Aorta (tissue), 5 donors: Measurements from ENCODE around the gene RABGAP1L. TPM values are rescaled to one million over a fixed set of nuclear protein-coding genes. Genes with fewer than 3 reads are reported as not detected.

Source experiments
- ATAC-seq: fragments of 200-7000 bp; cut with Tn5 transposase; one replicate; pipeline ENCODE4 v1.9.1; 2022; ENCODE audit warnings: moderate library complexity; ENCODE audit not compliant: low FRiP score
- DNase-seq, 2 donors: peaks; one replicate each; pipeline ENCODE4 v3.0.0-alpha.2; 2020
- H3K27ac ChIP-seq, 2 donors: one replicate each; pipeline ENCODE4 v1.5.1; 2013; ENCODE audit warnings: low read length in 2 of 2, mild to moderate bottlenecking in 2 of 2, moderate library complexity in 2 of 2, control low read depth in 1 of 2, inconsistent platforms in 1 of 2, low read depth in 1 of 2
- H3K27me3 ChIP-seq, 2 donors: one replicate each; pipeline ENCODE4 v1.6.1; 2013; ENCODE audit warnings: control low read depth in 1 of 2, low read length in 1 of 2, mild to moderate bottlenecking in 1 of 2, moderate library complexity in 1 of 2; ENCODE audit not compliant: insufficient read depth in 2 of 2, control insufficient read depth in 1 of 2
- H3K36me3 ChIP-seq, 2 donors: one replicate each; pipeline ENCODE4 v1.6.1; 2013; ENCODE audit warnings: control low read depth in 1 of 2, low read length in 1 of 2, mild to moderate bottlenecking in 1 of 2; ENCODE audit not compliant: insufficient read depth in 2 of 2, control insufficient read depth in 1 of 2
- H3K4me1 ChIP-seq, 2 donors: one replicate each; pipeline ENCODE4 v1.6.1; 2013; ENCODE audit warnings: low read length in 2 of 2, control low read depth in 1 of 2, mild to moderate bottlenecking in 1 of 2, moderate library complexity in 1 of 2; ENCODE audit not compliant: insufficient read depth in 2 of 2, control insufficient read depth in 1 of 2
- H3K4me3 ChIP-seq, 2 donors: one replicate each; pipeline ENCODE4 v1.5.1; 2013; ENCODE audit warnings: low read length in 2 of 2, control low read depth in 1 of 2, mild to moderate bottlenecking in 1 of 2
- H3K9me3 ChIP-seq: one replicate; pipeline ENCODE4 v1.6.1; 2013; ENCODE audit warnings: mild to moderate bottlenecking, low read length; ENCODE audit not compliant: control insufficient read depth
- WGBS, 2 donors: extraction: QIAGEN DNeasy Blood & Tissue Kit; methylation state at CpG; one replicate each; pipeline ENCODE4 v1.1.7; 2013; 5-methylcytosine and 5-hydroxymethylcytosine counted together
- intact Hi-C, 2 donors: fragments of 100-400 bp; cut with DNase I; formaldehyde crosslinking; loops; one replicate each; pipeline versions ENCODE4 v1.14.2 to v1.15.0; 2022
- polyA plus RNA-seq, 2 donors: library from polyadenylated mRNA; stranded (reverse); fragments of 200-250 nt; gene quantifications; one replicate each; pipeline ENCODE4 v1.2.3, GENCODE V29; 2013
- total RNA-seq, 2 donors: library from RNA; stranded (reverse); fragmentation: NEBNext Ultra II Directional; extraction: Animal tissue kit (Norgen Biotek cat#: 25700); gene quantifications; one replicate each; pipeline ENCODE4 v1.2.1, GENCODE V29; 2021
- donor health status: healthy with polysubstance abuse.
- donor health status: Bipolar disorder and iron deficiency.
- donor health status: DM: no; HTN: no; CAD: no.
- donor health status: DM: no; HTN: no; CAD: no.
- donor health status: DM: yes; HTN: yes; CAD: no.

RABGAP1L gene
- total and polyA plus RNA-seq, 4 donors = 14.8 to 56.4 (median 38.4) TPM

DNA sequence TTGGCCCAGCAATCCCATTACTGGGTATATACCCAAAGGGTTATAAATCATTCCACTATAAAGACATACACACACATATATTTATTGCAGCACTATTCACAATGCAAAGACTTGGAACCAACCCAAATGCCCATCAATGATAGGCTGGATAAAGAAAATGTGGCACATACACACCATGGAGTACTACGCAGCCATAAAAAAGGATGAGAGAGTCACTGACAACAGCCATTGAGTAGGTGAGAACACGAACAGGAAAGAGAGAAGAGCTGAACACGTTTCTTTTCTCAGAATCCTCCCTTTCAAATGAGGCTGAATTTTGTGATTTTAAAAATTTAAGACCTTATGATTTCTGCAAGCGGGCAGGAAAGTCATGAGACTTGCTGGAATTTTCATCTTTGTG is 10.1 kb upstream of the RABGAP1L start:
- no peaks in the 10 kb centered on the region for H3K36me3 ChIP-seq
- no peak overlapping the region for H3K4me3 ChIP-seq
- H3K27me3 ChIP-seq = no peaks in the 10 kb centered on the region
- DNase-seq (no peak), ATAC-seq (no peak)
- intact Hi-C loops = no loop called here
- no peak overlapping the region for H3K27ac ChIP-seq
- H3K9me3 ChIP-seq = no peaks in the 10 kb centered on the region
- no peaks in the 10 kb centered on the region for H3K4me1 ChIP-seq
- WGBS, 2 donors = 65 to 74% methylated on average over 4 of the region's 4 CpGs

- intact Hi-C loops = no loop called here
- no peak for ATAC-seq
- no peaks in the 10 kb centered on the region for H3K4me1 ChIP-seq
Observed at GRCh38 chr1:174150499-174150898, 8.8 kb upstream of the RABGAP1L start.

DNA sequence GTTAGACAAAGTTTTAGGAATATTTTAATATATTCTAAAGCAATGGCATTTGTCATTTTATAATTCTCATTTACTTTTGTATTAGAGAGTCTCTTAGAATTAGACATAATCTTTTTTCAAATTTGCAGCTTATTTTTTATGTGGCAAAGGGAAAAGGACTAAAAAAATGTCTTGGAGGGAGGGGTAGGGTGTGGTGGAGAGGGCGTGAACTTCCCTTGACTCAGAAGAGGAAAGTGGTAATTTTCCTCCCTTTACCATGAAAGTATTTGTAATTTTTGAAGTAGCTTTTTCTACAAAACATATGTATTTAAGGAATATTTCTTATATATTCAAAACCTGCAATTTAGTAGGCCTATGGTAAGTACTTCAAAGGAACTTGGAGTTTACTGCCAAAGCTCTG is 6.9 kb upstream of the RABGAP1L start:
- ATAC-seq (no peak), DNase-seq (no peak)
- Histone ChIP-seq H3K36me3 (no peaks in the 10 kb centered on the region), H3K27ac (no peak overlapping the region), H3K4me3 (no peak overlapping the region), H3K9me3 (no peaks in the 10 kb centered on the region), H3K27me3 (no peaks in the 10 kb centered on the region), H3K4me1 (no peaks in the 10 kb centered on the region)
- 86 to 96% methylated on average over 1 of the region's 1 CpG for WGBS, 2 donors
- intact Hi-C loops = no loop called here

More at GRCh38 chr1:174150499-174150898, 8.8 kb upstream of the RABGAP1L start:
- H3K27me3 ChIP-seq = no peaks in the 10 kb centered on the region
- 87 to 90% methylated on average over 2 of the region's 2 CpGs for WGBS, 2 donors
- no peak overlapping the region for H3K27ac ChIP-seq
- no peak for DNase-seq
- H3K36me3 ChIP-seq = no peaks in the 10 kb centered on the region
- H3K4me3 ChIP-seq = no peak overlapping the region
- no peaks in the 10 kb centered on the region for H3K9me3 ChIP-seq

- Histone ChIP-seq H3K36me3 (no peaks in the 10 kb centered on the region), H3K27me3 (no peaks in the 10 kb centered on the region), H3K4me3 (no peak overlapping the region), H3K9me3 (no peaks in the 10 kb centered on the region), H3K4me1 (no peaks in the 10 kb centered on the region), H3K27ac (no peak overlapping the region)
- 79 to 82% methylated on average over 5 of the region's 5 CpGs for whole genome bisulfite sequencing, 2 donors
- intact Hi-C loops = no loop called here
- no peak for DNase-seq
- no peak for ATAC-seq
Observed at GRCh38 chr1:174153085-174153824, 6.1 kb upstream of the RABGAP1L start.

GRCh38 chr1:174153825-174154107 is 5.6 kb upstream of the RABGAP1L start:
- Histone ChIP-seq H3K9me3 (no peaks in the 10 kb centered on the region), H3K4me1 (no peaks in the 10 kb centered on the region), H3K4me3 (no peak overlapping the region), H3K27ac (no peak overlapping the region), H3K27me3 (no peaks in the 10 kb centered on the region), H3K36me3 (no peaks in the 10 kb centered on the region)
- no peak for DNase-seq
- ATAC-seq = no peak
- intact Hi-C loops = no loop called here

- H3K4me3 ChIP-seq = no peak overlapping the region
- no peaks in the 10 kb centered on the region for H3K27me3 ChIP-seq
- ATAC-seq = no peak
- no peaks in the 10 kb centered on the region for H3K36me3 ChIP-seq
- no peaks in the 10 kb centered on the region for H3K4me1 ChIP-seq
- H3K27ac ChIP-seq = no peak overlapping the region
- intact Hi-C loops = loop anchor here in 1 of 2 donors (5.0 kb wide), 1 partner anchor 134 kb away; the partner anchor contains the start of gene RC3H1
- no peak for DNase-seq
- no peaks in the 10 kb centered on the region for H3K9me3 ChIP-seq
- WGBS, 2 donors = 97 to 100% methylated on average over 1 of the region's 1 CpG
Observed at GRCh38 chr1:174156437-174156836, 2.9 kb upstream of the RABGAP1L start.

DNA sequence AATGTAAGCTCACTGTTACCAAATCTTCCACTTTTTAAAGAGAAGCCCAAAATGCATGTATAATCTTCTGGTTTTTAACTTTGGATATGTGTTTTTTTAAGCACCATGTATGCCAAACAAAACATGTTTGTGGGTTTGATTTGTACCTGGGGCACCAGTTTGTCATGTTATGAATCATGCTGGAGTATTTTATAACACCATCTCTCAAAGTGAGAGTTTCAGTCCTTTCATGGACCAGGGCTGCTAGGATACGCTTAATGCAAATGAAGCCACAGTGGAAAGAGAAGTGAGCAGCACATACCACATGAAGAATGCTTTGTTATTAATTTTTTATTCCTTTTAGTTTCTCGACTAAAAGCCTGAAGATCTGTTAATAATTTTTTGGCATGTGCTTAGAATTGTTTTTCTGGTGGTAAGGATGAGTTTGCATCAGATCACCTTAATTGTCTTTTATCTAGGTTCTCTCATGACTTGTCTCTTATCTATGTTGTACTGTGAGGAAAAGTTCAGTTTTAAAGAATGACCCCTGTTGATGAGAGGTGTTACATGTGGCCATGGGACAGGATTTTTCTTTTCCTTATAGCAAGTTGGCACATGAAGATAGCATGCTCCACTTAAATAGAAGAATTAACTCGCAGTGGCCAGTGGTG is 2.0 kb upstream of the RABGAP1L start:
- H3K27ac ChIP-seq = no peak overlapping the region
- no peaks in the 10 kb centered on the region for H3K4me1 ChIP-seq
- no peak overlapping the region for H3K4me3 ChIP-seq
- 78 to 83% methylated on average over 3 of the region's 3 CpGs for WGBS, 2 donors
- ATAC-seq (no peak), DNase-seq (no peak)
- H3K27me3 ChIP-seq = no peaks in the 10 kb centered on the region
- no peaks in the 10 kb centered on the region for H3K36me3 ChIP-seq
- intact Hi-C loops = loop anchor here in 1 of 2 donors (5.0 kb wide), 1 partner anchor 135 kb away; the partner anchor contains the start of gene RC3H1
- H3K9me3 ChIP-seq = no peaks in the 10 kb centered on the region

DNA sequence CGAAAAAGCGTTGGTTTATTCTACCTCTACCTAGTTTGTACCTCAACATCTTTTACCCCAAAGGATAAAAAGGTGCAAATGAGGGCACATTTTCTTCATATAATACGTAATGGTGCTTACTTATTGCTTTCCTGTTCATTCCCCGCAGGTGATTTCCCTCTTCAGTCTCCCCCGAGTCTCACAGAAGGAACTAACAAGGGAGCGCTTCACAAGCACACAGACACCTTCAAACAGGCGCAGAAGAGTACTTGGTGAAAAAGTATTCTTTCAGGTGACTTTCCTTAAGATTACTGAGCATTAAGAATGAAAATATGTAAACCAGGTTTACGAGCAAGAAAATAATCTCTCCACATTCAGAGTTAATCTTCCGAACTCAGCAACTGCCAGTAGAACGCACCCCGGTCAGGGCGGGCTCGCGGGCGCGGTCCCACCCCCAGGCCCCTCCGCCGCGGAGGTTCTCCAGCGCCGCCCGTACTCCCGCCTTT is 511 bp upstream of the RABGAP1L start:
- WGBS, 2 donors = 1% methylated on average over 23 of the region's 23 CpGs
- intact Hi-C loops = loop anchor here in 1 of 2 donors (5.0 kb wide), 1 partner anchor 137 kb away; the partner anchor contains the start of gene RC3H1
- no peak for ATAC-seq

DNA sequence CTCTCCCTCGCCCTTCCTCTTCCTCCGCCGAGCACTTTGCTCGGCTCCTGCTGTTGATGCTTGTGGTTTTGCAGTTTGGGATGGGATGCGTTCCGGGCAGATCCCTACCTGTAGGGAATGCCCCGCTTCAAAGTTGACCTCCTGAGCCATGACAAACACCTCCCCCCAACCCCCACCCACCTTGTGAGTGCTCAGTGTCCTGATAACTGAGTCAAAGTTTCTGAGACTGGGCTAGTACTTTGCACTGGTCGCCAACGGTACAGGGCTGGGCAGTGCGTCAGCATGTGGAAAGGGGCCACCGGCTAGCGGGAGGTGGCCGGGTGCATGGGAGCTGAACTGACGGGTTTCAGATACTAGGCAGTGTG is 771 bp downstream of the RABGAP1L start:
- Histone ChIP-seq H3K9me3 (no peaks in the 10 kb centered on the region), H3K4me3 (peak overlapping the region; percentile 93 to 98), H3K27me3 (no peaks in the 10 kb centered on the region), H3K36me3 (no peaks in the 10 kb centered on the region), H3K4me1 (no peaks in the 10 kb centered on the region), H3K27ac (no peak overlapping the region)
- ATAC-seq = peak; percentile 60
- peak; percentile 66 to 89 for DNase-seq
- intact Hi-C loops = no loop called here
- WGBS, 2 donors = 0% methylated on average over 13 to 14 of the region's 14 CpGs

More for the DNA sequence above, 511 bp upstream of the RABGAP1L start:
- Histone ChIP-seq H3K4me1 (no peaks in the 10 kb centered on the region), H3K36me3 (no peaks in the 10 kb centered on the region), H3K27ac (no peak overlapping the region), H3K9me3 (no peaks in the 10 kb centered on the region), H3K27me3 (no peaks in the 10 kb centered on the region), H3K4me3 (peak overlapping the region; percentile 7 to 60)
- no peak for DNase-seq
